ENCODE results near the gene TIA1. TPM values are rescaled to one million over a fixed set of nuclear protein-coding genes. Genes with fewer than 3 reads are reported as not detected.
A peak's percentile ranks its signal among the peaks of the same experiment; 100 is the strongest.
"Not testable (repeated sequence)": the region's sequence is repeated elsewhere in the genome, so short reads cannot be mapped to it uniquely, and the experiment has no call there.

Gene TIA1
- polyA plus RNA-seq, 3 donors: 447 to 578 (median 525) TPM

- DNase-seq (ENCODE audit: extremely low read depth in 1 of 11, low read depth in 9 of 11, low spot score in 4 of 11): peak; percentile 93 to 97 (median 95)
These were observed 57.8 kb downstream of the TIA1 start, which contains the start of gene C2orf42 for GRCh38 chr2:70190418-70191243. TSS of gene C2orf42 (minus strand) at chr2:70191019. CDS start at chr2:70181985, 9,034 bp downstream.

- no peak for DNase-seq (ENCODE audit: extremely low read depth in 1 of 11, low read depth in 9 of 11, low spot score in 4 of 11)
These were observed 60.0 kb downstream of the TIA1 start for GRCh38 chr2:70188460-70188859.

- DNase-seq (ENCODE audit: extremely low read depth in 1 of 11, low read depth in 9 of 11, low spot score in 4 of 11): not testable (repeated sequence)
These were observed 61.3 kb downstream of the TIA1 start for GRCh38 chr2:70187170-70187569.

GRCh38 chr2:70182689-70183088 lies 65.7 kb downstream of the TIA1 start:
- DNase-seq (ENCODE audit: extremely low read depth in 1 of 11, low read depth in 9 of 11, low spot score in 4 of 11): no peak

GRCh38 chr2:70181363-70181956 lies 67.0 kb downstream of the TIA1 start:
- no peak for DNase-seq (ENCODE audit: extremely low read depth in 1 of 11, low read depth in 9 of 11, low spot score in 4 of 11)

GRCh38 chr2:70173520-70173919 lies 74.9 kb downstream of the TIA1 start:
- DNase-seq (ENCODE audit: extremely low read depth in 1 of 11, low read depth in 9 of 11, low spot score in 4 of 11): no peak

- not testable (repeated sequence) for DNase-seq (ENCODE audit: extremely low read depth in 1 of 11, low read depth in 9 of 11, low spot score in 4 of 11)
These were observed 78.7 kb downstream of the TIA1 start for GRCh38 chr2:70169654-70170245.

- no peak for DNase-seq (ENCODE audit: extremely low read depth in 1 of 11, low read depth in 9 of 11, low spot score in 4 of 11)
These were observed 87.3 kb downstream of the TIA1 start for GRCh38 chr2:70161069-70161534.

- DNase-seq (ENCODE audit: extremely low read depth in 1 of 11, low read depth in 9 of 11, low spot score in 4 of 11): no peak
These were observed 87.9 kb downstream of the TIA1 start for GRCh38 chr2:70160545-70160944.

Other genes starting within 250 kb of the TIA1 start
- gene PCBP1, start 161.2 kb downstream of the TIA1 start, polyA plus RNA-seq (ENCODE audit: insufficient read length in 3 of 3): 100 to 1,000 TPM; 255 to 338 (median 320) TPM
- 10 to 100 TPM; 14.9 to 18.3 (median 15.5) TPM for gene C2orf42, start 57.6 kb downstream of the TIA1 start, polyA plus RNA-seq (ENCODE audit: insufficient read length in 3 of 3)
- gene PCYOX1, start 9.5 kb upstream of the TIA1 start, polyA plus RNA-seq (ENCODE audit: insufficient read length in 3 of 3): 10 to 100 TPM; 69.7 to 91.0 (median 74.5) TPM
- gene SNRPG, start 45.1 kb upstream of the TIA1 start, polyA plus RNA-seq (ENCODE audit: insufficient read length in 3 of 3): 100 to 1,000 TPM; 107 to 171 (median 169) TPM
- 10 to 100 TPM; 72.5 to 78.8 (median 77.6) TPM for gene FAM136A, start 53.4 kb upstream of the TIA1 start, polyA plus RNA-seq (ENCODE audit: insufficient read length in 3 of 3)

Data from renal cortex interstitium (tissue), 11 donors.